ENCODE measurements around the gene ICA1. TPM values are rescaled to one million over a fixed set of nuclear protein-coding genes. Genes with fewer than 3 reads are reported as not detected.

ICA1 gene
- total and polyA plus RNA-seq, 2 experiments from 2014 or later: 45.2 to 83.7 TPM

DNA sequence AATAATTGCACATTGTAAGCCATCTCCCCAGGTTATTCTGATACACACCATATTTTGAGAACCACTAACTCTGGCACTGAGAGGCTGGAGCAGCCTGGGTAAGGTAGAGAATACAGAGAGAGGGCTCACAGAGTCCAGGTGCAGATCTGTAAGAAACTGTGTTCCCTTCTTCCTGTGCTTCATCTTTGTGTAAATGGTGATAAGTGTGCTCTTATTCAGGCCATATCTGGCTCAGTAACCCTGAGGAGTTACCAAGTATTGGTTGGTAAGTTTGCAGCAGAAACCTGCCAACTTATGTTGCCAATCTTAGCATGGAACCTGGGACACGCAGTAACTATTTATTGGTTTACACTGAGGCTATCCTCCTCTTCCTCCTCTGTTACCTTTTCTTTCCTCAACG lies 16.2 kb upstream of the ICA1 start:
- no peaks in the 10 kb centered on the region for H3K79me2 ChIP-seq (replicated peaks; ENCODE audit: insufficient read depth)
- no peaks in the 10 kb centered on the region for H3K36me3 Mint-ChIP-seq (ENCODE audit: low read depth)
- no peak overlapping the region for H3K27ac ChIP-seq (ENCODE audit: low read depth)
- H4K20me1 ChIP-seq (replicated peaks; ENCODE audit: insufficient read depth): no peaks in the 10 kb centered on the region
- no peak for DNase-seq (ENCODE audit: low spot score)
- no peaks in the 10 kb centered on the region for H3F3A ChIP-seq (replicated peaks; ENCODE audit: low read depth)
- peak overlapping the region; percentile 84 for H2AFZ ChIP-seq
- TF ChIP-seq, protein P1, sequence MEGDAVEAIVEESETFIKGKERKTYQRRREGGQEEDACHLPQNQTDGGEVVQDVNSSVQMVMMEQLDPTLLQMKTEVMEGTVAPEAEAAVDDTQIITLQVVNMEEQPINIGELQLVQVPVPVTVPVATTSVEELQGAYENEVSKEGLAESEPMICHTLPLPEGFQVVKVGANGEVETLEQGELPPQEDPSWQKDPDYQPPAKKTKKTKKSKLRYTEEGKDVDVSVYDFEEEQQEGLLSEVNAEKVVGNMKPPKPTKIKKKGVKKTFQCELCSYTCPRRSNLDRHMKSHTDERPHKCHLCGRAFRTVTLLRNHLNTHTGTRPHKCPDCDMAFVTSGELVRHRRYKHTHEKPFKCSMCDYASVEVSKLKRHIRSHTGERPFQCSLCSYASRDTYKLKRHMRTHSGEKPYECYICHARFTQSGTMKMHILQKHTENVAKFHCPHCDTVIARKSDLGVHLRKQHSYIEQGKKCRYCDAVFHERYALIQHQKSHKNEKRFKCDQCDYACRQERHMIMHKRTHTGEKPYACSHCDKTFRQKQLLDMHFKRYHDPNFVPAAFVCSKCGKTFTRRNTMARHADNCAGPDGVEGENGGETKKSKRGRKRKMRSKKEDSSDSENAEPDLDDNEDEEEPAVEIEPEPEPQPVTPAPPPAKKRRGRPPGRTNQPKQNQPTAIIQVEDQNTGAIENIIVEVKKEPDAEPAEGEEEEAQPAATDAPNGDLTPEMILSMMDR (conservative IDR thresholded peaks at IDR 0.05; ENCODE audit: low read depth in 2 of 2): no peak
- TF ChIP-seq ZNF331 (CRISPR knock-in tag; IDR thresholded peaks at IDR 0.05; ENCODE audit: low read depth) (no peak), EZH2 (IDR thresholded peaks at IDR 0.05; ENCODE audit: low read depth, unreplicated experiment) (no peak), JUNB (IDR thresholded peaks at IDR 0.05; ENCODE audit: unreplicated experiment) (no peak)
- TF ChIP-seq, protein P2, sequence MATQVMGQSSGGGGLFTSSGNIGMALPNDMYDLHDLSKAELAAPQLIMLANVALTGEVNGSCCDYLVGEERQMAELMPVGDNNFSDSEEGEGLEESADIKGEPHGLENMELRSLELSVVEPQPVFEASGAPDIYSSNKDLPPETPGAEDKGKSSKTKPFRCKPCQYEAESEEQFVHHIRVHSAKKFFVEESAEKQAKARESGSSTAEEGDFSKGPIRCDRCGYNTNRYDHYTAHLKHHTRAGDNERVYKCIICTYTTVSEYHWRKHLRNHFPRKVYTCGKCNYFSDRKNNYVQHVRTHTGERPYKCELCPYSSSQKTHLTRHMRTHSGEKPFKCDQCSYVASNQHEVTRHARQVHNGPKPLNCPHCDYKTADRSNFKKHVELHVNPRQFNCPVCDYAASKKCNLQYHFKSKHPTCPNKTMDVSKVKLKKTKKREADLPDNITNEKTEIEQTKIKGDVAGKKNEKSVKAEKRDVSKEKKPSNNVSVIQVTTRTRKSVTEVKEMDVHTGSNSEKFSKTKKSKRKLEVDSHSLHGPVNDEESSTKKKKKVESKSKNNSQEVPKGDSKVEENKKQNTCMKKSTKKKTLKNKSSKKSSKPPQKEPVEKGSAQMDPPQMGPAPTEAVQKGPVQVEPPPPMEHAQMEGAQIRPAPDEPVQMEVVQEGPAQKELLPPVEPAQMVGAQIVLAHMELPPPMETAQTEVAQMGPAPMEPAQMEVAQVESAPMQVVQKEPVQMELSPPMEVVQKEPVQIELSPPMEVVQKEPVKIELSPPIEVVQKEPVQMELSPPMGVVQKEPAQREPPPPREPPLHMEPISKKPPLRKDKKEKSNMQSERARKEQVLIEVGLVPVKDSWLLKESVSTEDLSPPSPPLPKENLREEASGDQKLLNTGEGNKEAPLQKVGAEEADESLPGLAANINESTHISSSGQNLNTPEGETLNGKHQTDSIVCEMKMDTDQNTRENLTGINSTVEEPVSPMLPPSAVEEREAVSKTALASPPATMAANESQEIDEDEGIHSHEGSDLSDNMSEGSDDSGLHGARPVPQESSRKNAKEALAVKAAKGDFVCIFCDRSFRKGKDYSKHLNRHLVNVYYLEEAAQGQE (IDR thresholded peaks at IDR 0.05; ENCODE audit: unreplicated experiment): no peak
- H3K4me1 Mint-ChIP-seq: peaks cover 2% of the 10 kb centered on the region; the same call in 1 of the 3 replicates
- H3K9me2 ChIP-seq (ENCODE audit: insufficient read depth): 0 out of 2 replicates have a peak, but pooled peaks cover 4% of the 10 kb centered on the region
- H3K4me2 ChIP-seq: no peak overlapping the region
- H3K27me3 Mint-ChIP-seq (ENCODE audit: insufficient read depth, low read depth, poor library complexity): peaks cover 2% of the 10 kb centered on the region
- no peaks in the 10 kb centered on the region for H3K4me1 ChIP-seq (ENCODE audit: insufficient read depth)
- H3K27ac Mint-ChIP-seq: no peak overlapping the region
- H3K4me3 ChIP-seq: no peak overlapping the region
- ATAC-seq: no peak
- H3K36me3 ChIP-seq (ENCODE audit: insufficient read depth): no peaks in the 10 kb centered on the region
- H3K4me3 Mint-ChIP-seq: no peak overlapping the region
- H3K9me3 Mint-ChIP-seq: no peaks in the 10 kb centered on the region
- H3K27me3 ChIP-seq (ENCODE audit: insufficient read depth): no peaks in the 10 kb centered on the region

DNA sequence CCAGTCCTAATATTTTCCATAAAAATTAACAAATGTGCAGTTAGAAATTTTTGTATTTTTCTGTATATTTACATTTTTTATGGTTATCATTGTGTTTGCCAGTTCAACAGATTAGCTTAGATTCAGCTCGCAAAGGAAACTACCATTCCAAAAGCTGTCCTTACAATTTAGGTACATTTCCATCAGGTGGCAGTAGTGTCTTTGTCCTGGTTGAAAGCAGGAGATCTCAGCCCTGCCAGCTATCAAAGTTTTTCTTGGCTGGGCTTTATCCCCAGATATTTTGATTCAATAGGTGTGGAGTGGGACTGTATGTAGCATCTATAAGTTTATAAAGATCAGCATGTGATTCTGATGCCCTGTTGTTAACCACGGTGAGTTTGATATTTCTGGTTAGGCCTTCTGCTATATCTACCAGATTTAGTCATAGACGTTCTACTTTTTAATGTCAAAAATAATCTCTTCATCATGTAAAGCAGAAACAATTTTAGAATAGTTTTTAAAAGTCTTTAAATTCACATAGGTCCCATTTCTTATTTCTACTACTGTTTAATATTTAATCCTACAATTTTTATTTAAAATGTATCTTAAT lies 15.5 kb upstream of the ICA1 start:
- H3K4me1 ChIP-seq (ENCODE audit: insufficient read depth): no peaks in the 10 kb centered on the region
- Mint-ChIP-seq H3K4me3 (no peak overlapping the region), H3K9me3 (no peaks in the 10 kb centered on the region), H3K27ac (no peak overlapping the region), H3K36me3 (ENCODE audit: low read depth) (no peaks in the 10 kb centered on the region), H3K27me3 (ENCODE audit: insufficient read depth, low read depth, poor library complexity) (peaks cover 2% of the 10 kb centered on the region), H3K4me1 (peaks cover 2% of the 10 kb centered on the region; the same call in 1 of the 3 replicates)
- 0 out of 2 replicates have a peak, but pooled peaks cover 4% of the 10 kb centered on the region for H3K9me2 ChIP-seq (ENCODE audit: insufficient read depth)
- no peaks in the 10 kb centered on the region for H3F3A ChIP-seq (replicated peaks; ENCODE audit: low read depth)
- H2AFZ ChIP-seq: no peak overlapping the region
- no peaks in the 10 kb centered on the region for H4K20me1 ChIP-seq (replicated peaks; ENCODE audit: insufficient read depth)
- TF ChIP-seq, protein P1 (conservative IDR thresholded peaks at IDR 0.05; ENCODE audit: low read depth in 2 of 2): peak; percentile 82 to 87
- TF ChIP-seq ZNF331 (CRISPR knock-in tag; IDR thresholded peaks at IDR 0.05; ENCODE audit: low read depth) (no peak), POLR2AphosphoS5 (IDR thresholded peaks at IDR 0.05; ENCODE audit: low read depth) (no peak), CREB1 (CRISPR knock-in tag; IDR thresholded peaks at IDR 0.05; ENCODE audit: low read depth) (no peak)
- TF ChIP-seq, protein P3, sequence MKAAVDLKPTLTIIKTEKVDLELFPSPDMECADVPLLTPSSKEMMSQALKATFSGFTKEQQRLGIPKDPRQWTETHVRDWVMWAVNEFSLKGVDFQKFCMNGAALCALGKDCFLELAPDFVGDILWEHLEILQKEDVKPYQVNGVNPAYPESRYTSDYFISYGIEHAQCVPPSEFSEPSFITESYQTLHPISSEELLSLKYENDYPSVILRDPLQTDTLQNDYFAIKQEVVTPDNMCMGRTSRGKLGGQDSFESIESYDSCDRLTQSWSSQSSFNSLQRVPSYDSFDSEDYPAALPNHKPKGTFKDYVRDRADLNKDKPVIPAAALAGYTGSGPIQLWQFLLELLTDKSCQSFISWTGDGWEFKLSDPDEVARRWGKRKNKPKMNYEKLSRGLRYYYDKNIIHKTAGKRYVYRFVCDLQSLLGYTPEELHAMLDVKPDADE (IDR thresholded peaks at IDR 0.05): no peak
- no peaks in the 10 kb centered on the region for H3K36me3 ChIP-seq (ENCODE audit: insufficient read depth)
- peak; percentile 83 for DNase-seq (ENCODE audit: low spot score)
- H3K27ac ChIP-seq (ENCODE audit: low read depth): no peak overlapping the region
- peak; percentile 83 for ATAC-seq
- no peaks in the 10 kb centered on the region for H3K79me2 ChIP-seq (replicated peaks; ENCODE audit: insufficient read depth)
- H3K4me3 ChIP-seq: no peak overlapping the region
- H3K27me3 ChIP-seq (ENCODE audit: insufficient read depth): no peaks in the 10 kb centered on the region
- H3K4me2 ChIP-seq: no peak overlapping the region
